Measurements from ENCODE around the gene NAT8L.

- TF ChIP-seq CTCF (IDR thresholded peaks at IDR 0.05 in 2 of 3, conservative IDR thresholded peaks at IDR 0.05 in 1 of 3; ENCODE audit: borderline replicate concordance in 1 of 3, insufficient read depth in 1 of 3, low read depth in 2 of 3, low read length in 2 of 3) (no peak), POLR2AphosphoS5 (IDR thresholded peaks at IDR 0.05; ENCODE audit: low read depth, low read length) (no peak), JUND (IDR thresholded peaks at IDR 0.05) (no peak), ELF1 (IDR thresholded peaks at IDR 0.05; ENCODE audit: borderline replicate concordance, low read depth) (no peak), YY1 (IDR thresholded peaks at IDR 0.05; ENCODE audit: extremely low read depth, insufficient replicate concordance, low read depth, low read length) (no peak), SP1 (IDR thresholded peaks at IDR 0.05; ENCODE audit: low read depth) (no peak), EZH2 (IDR thresholded peaks at IDR 0.05) (no peak), REST (IDR thresholded peaks at IDR 0.05; ENCODE audit: low read depth) (no peak), POLR2A (IDR thresholded peaks at IDR 0.05; ENCODE audit: borderline replicate concordance, extremely low read depth, insufficient read depth, insufficient read length) (no peak), SRF (IDR thresholded peaks at IDR 0.05; ENCODE audit: low read depth) (no peak), RAD21 (IDR thresholded peaks at IDR 0.05; ENCODE audit: low read depth) (no peak), SIN3A (IDR thresholded peaks at IDR 0.05; ENCODE audit: low read depth) (no peak), EZH2phosphoT487 (IDR thresholded peaks at IDR 0.05; ENCODE audit: borderline replicate concordance) (no peak)
Observed at GRCh38 chr4:2082627-2083026, 23.5 kb downstream of the NAT8L start.
